Stimulated activated CD8-positive, alpha-beta memory T cell treated with anti-CD3 and anti-CD28 coated beads, Interleukin-4, amount 100 ng/mL, for 1 hour (primary cell): ENCODE measurements around the gene TBCD.
"Not testable (repeated sequence)": the region's sequence is repeated elsewhere in the genome, so short reads cannot be mapped to it uniquely, and the experiment has no call there.

Experiments used
- DNase-seq, 2 donors: peaks; one replicate each; pipeline ENCODE4 v3.0.0-alpha.2; 2020; ENCODE audit warnings: low read depth in 2 of 2, low spot score in 1 of 2

TBCD gene

GRCh38 chr17:82765371-82765770 lies 13.5 kb downstream of the TBCD start:
- no peak for DNase-seq

- no peak for DNase-seq
These were observed 15.3 kb downstream of the TBCD start for GRCh38 chr17:82767041-82767754.

- no peak for DNase-seq
These were observed 17.2 kb downstream of the TBCD start for GRCh38 chr17:82769041-82769440.

- DNase-seq = no peak
These were observed 20.2 kb downstream of the TBCD start for GRCh38 chr17:82772026-82772425.

GRCh38 chr17:82774456-82774855 lies 22.6 kb downstream of the TBCD start:
- DNase-seq = not testable (repeated sequence)

- no peak for DNase-seq
These were observed 23.3 kb downstream of the TBCD start for GRCh38 chr17:82775001-82775823.

GRCh38 chr17:82776454-82776853 lies 24.6 kb downstream of the TBCD start:
- DNase-seq = no peak

- not testable (repeated sequence) for DNase-seq
These were observed 26.0 kb downstream of the TBCD start for GRCh38 chr17:82777778-82778375.

- no peak for DNase-seq
These were observed 27.7 kb downstream of the TBCD start for GRCh38 chr17:82779541-82779940.

- DNase-seq = no peak
These were observed 28.3 kb downstream of the TBCD start for GRCh38 chr17:82780195-82780594.

- DNase-seq = no peak
These were observed 29.4 kb downstream of the TBCD start for GRCh38 chr17:82780971-82781893.

- DNase-seq = peak; percentile 58 to 76
These were observed 30.0 kb downstream of the TBCD start for GRCh38 chr17:82781894-82782274.

GRCh38 chr17:82782657-82783207 lies 30.9 kb downstream of the TBCD start:
- DNase-seq = no peak

GRCh38 chr17:82783498-82783897 lies 31.6 kb downstream of the TBCD start:
- DNase-seq = no peak

- not testable (repeated sequence) for DNase-seq
These were observed 33.7 kb downstream of the TBCD start for GRCh38 chr17:82785581-82785980.

- no peak for DNase-seq
These were observed 34.6 kb downstream of the TBCD start for GRCh38 chr17:82786427-82786826.

GRCh38 chr17:82787081-82787848 lies 35.4 kb downstream of the TBCD start:
- DNase-seq = no peak

GRCh38 chr17:82788206-82789001 lies 36.5 kb downstream of the TBCD start:
- no peak for DNase-seq

- DNase-seq = no peak
These were observed 37.3 kb downstream of the TBCD start for GRCh38 chr17:82789051-82789592.
